ENCODE measurements around the gene DLG2.

- TF ChIP-seq TAF1 (IDR thresholded peaks at IDR 0.05; ENCODE audit: low read depth, low read length) (no peak), RNF2 (IDR thresholded peaks at IDR 0.05; ENCODE audit: borderline replicate concordance, low read depth, low read length, missing control alignments, poor library complexity, severe bottlenecking) (no peak), USF2 (IDR thresholded peaks at IDR 0.05; ENCODE audit: low read length) (no peak), MAFK (IDR thresholded peaks at IDR 0.05; ENCODE audit: low read depth, low read length) (no peak), CTCF (IDR thresholded peaks at IDR 0.05; ENCODE audit: control extremely low read depth in 1 of 3, insufficient read depth in 1 of 3, low read depth in 1 of 3, low read length in 3 of 3) (no peak), POLR2A (IDR thresholded peaks at IDR 0.05; ENCODE audit: control extremely low read depth in 1 of 2, low read depth in 2 of 2, low read length in 2 of 2) (no peak), KDM1A (IDR thresholded peaks at IDR 0.05; ENCODE audit: borderline replicate concordance, low read length) (no peak), POLR2AphosphoS5 (IDR thresholded peaks at IDR 0.05; ENCODE audit: low read depth, low read length) (no peak), ATF3 (IDR thresholded peaks at IDR 0.05; ENCODE audit: insufficient read depth, low read depth, low read length) (no peak)
Measured at GRCh38 chr11:83467837-83468236, 2159.3 kb downstream of the DLG2 start.
